ENCODE data around the gene SUPT6H. TPM values are rescaled to one million over a fixed set of nuclear protein-coding genes. Genes with fewer than 3 reads are reported as not detected.

The SUPT6H gene
- total and polyA plus RNA-seq, 2 of the 8 experiments (the other 6 are each of a cell fraction or from before 2014, with no cell fraction given), result 32.0 to 59.9 TPM

- no peak overlapping the region for H3K23ac ChIP-seq (ENCODE audit: insufficient read length)
- peak overlapping the region; percentile 99 for H2BK5ac ChIP-seq (ENCODE audit: low read depth, low read length)
- peak overlapping the region; percentile 68 for H2AK5ac ChIP-seq (ENCODE audit: low read depth, low read length)
- H3K27ac ChIP-seq (ENCODE audit: low read depth, low read length), result peak overlapping the region; percentile 74
- peak overlapping the region; percentile 99 for H3K18ac ChIP-seq (ENCODE audit: extremely low read depth, low read length)
- H3K79me1 ChIP-seq (ENCODE audit: low read depth, low read length), result peaks cover 13% of the 10 kb centered on the region; the same call in 1 of the 2 replicates
- TF ChIP-seq SIRT6 (IDR thresholded peaks at IDR 0.05; ENCODE audit: low read length) (no peak), SAP30 (IDR thresholded peaks at IDR 0.05; ENCODE audit: insufficient read depth, insufficient replicate concordance, low read length) (no peak), YY1 (IDR thresholded peaks at IDR 0.05; ENCODE audit: low read depth, low read length) (no peak), POLR2A (IDR thresholded peaks at IDR 0.05; ENCODE audit: control extremely low read depth in 1 of 2, low read depth in 2 of 2, low read length in 2 of 2) (peak in 1 of 2 experiments; percentile 49; a peak in 2 of 3 replicates), GTF2F1 (IDR thresholded peaks at IDR 0.05; ENCODE audit: borderline replicate concordance, low read depth, low read length) (no peak), KDM4A (IDR thresholded peaks at IDR 0.05; ENCODE audit: low read depth, low read length, severe bottlenecking) (peak; percentile 33), SIN3A (conservative IDR thresholded peaks at IDR 0.05 in 1 of 2, IDR thresholded peaks at IDR 0.05 in 1 of 2; ENCODE audit: low read depth in 1 of 2, low read length in 2 of 2) (0 out of 4 replicates have a peak, but pooled peaks have one; percentile 9 to 40)
- H2BK12ac ChIP-seq (ENCODE audit: low read depth, low read length), result peak overlapping the region; percentile 75
- H3K14ac ChIP-seq (ENCODE audit: insufficient read length), result no peak overlapping the region
- H3K4me2 ChIP-seq (ENCODE audit: insufficient read depth in 1 of 2, low read depth in 2 of 2, low read length in 2 of 2), result peak overlapping the region; percentile 87 to 99
- peak overlapping the region; percentile 18 for H3K56ac ChIP-seq (replicated peaks; ENCODE audit: insufficient read length, low read depth, low read length)
- H3K4ac ChIP-seq (replicated peaks; ENCODE audit: insufficient read length, low read depth, low read length), result peak overlapping the region; percentile 98
- peak overlapping the region; percentile 56 for H2BK20ac ChIP-seq (ENCODE audit: low read length)
- H2AFZ ChIP-seq (ENCODE audit: low read length), result no peak overlapping the region
- POLR2A ChIA-PET (ENCODE audit: partially characterized antibody), result interaction anchor here (1.5 to 17.6 kb wide), 7 partner anchors 10 to 234 kb away, joined by 5 to 813 read pairs (median 18); partner anchors contain the start of genes BLTP2, NEK8, PHF12 and TRAF4
- peaks cover 25 to 51% (median 38%) of the 10 kb centered on the region in 4 experiments for H3K36me3 ChIP-seq (ENCODE audit: control insufficient read depth in 2 of 4, insufficient read depth in 4 of 4, low read length in 3 of 4)
- peak overlapping the region; percentile 95 for H2BK15ac ChIP-seq (ENCODE audit: low read length)
- peaks cover 19% of the 10 kb centered on the region for H3K23me2 ChIP-seq (ENCODE audit: low read depth, low read length)
- H3K4me3 ChIP-seq (ENCODE audit: extremely low read depth in 1 of 4, insufficient read depth in 2 of 4, low read depth in 3 of 4, low read length in 4 of 4), result peak overlapping the region; percentile 95 to 100 (median 98)
- WGBS, 2 experiments (ENCODE audit: extremely low coverage in 1 of 2, insufficient coverage in 1 of 2, insufficient read length in 1 of 2, insufficient replicate concordance in 2 of 2, low coverage in 1 of 2, low lambda C conversion rate in 2 of 2, missing lambda C conversion rate in 1 of 2), result 6% methylated on average over 16 of the region's 18 CpGs; no CpG with 5 or more reads in 1 of the 2 experiments
- peaks cover 6 to 23% of the 10 kb centered on the region in 2 experiments for H4K20me1 ChIP-seq (replicated peaks in 1 of 2; ENCODE audit: control insufficient read depth in 1 of 2, insufficient read depth in 2 of 2, low read length in 2 of 2)
- H4K8ac ChIP-seq (ENCODE audit: extremely low read depth, insufficient read depth, low read length), result no peak overlapping the region
- CTCF ChIA-PET (ENCODE audit: partially characterized antibody), result no interaction called here
- DNase-seq (ENCODE audit: low read depth in 1 of 2, low spot score in 2 of 2) (no peak), FAIRE-seq (no peak)
- H4K91ac ChIP-seq (replicated peaks; ENCODE audit: insufficient read length, low read length), result peak overlapping the region; percentile 76
- H2BK120ac ChIP-seq (replicated peaks; ENCODE audit: low read depth, low read length), result peak overlapping the region; percentile 96
- peaks cover 3 to 12% (median 6%) of the 10 kb centered on the region in 4 experiments for H3K4me1 ChIP-seq (replicated peaks in 1 of 4; ENCODE audit: control insufficient read depth in 3 of 4, insufficient read depth in 4 of 4, low read length in 3 of 4)
- peaks cover 8 to 53% of the 10 kb centered on the region in 2 experiments for H3K79me2 ChIP-seq (ENCODE audit: control insufficient read depth in 1 of 2, insufficient read depth in 2 of 2, low read length in 2 of 2)
- H4K5ac ChIP-seq (ENCODE audit: insufficient read length, low read depth, low read length), result peak overlapping the region; percentile 95
- peak overlapping the region; percentile 56 to 78 (median 68) for H3K9ac ChIP-seq (replicated peaks in 1 of 4; ENCODE audit: extremely low read depth in 1 of 4, low read depth in 3 of 4, low read length in 3 of 4)
- no peaks in the 10 kb centered on the region for H3K27me3 ChIP-seq (replicated peaks in 1 of 4; ENCODE audit: control insufficient read depth in 3 of 4, extremely low read depth in 1 of 4, insufficient read depth in 3 of 4, low read length in 3 of 4)
- no peaks in the 10 kb centered on the region for H3K9me3 ChIP-seq (ENCODE audit: insufficient read depth in 2 of 2, low read depth in 1 of 2, low read length in 1 of 2)
Observed at GRCh38 chr17:28718333-28719020, 56.5 kb downstream of the SUPT6H start.

All from H1 (cell line).